Measurements from ENCODE around the gene PIF1.

PIF1 gene, protein sequence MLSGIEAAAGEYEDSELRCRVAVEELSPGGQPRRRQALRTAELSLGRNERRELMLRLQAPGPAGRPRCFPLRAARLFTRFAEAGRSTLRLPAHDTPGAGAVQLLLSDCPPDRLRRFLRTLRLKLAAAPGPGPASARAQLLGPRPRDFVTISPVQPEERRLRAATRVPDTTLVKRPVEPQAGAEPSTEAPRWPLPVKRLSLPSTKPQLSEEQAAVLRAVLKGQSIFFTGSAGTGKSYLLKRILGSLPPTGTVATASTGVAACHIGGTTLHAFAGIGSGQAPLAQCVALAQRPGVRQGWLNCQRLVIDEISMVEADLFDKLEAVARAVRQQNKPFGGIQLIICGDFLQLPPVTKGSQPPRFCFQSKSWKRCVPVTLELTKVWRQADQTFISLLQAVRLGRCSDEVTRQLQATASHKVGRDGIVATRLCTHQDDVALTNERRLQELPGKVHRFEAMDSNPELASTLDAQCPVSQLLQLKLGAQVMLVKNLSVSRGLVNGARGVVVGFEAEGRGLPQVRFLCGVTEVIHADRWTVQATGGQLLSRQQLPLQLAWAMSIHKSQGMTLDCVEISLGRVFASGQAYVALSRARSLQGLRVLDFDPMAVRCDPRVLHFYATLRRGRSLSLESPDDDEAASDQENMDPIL

DNA sequence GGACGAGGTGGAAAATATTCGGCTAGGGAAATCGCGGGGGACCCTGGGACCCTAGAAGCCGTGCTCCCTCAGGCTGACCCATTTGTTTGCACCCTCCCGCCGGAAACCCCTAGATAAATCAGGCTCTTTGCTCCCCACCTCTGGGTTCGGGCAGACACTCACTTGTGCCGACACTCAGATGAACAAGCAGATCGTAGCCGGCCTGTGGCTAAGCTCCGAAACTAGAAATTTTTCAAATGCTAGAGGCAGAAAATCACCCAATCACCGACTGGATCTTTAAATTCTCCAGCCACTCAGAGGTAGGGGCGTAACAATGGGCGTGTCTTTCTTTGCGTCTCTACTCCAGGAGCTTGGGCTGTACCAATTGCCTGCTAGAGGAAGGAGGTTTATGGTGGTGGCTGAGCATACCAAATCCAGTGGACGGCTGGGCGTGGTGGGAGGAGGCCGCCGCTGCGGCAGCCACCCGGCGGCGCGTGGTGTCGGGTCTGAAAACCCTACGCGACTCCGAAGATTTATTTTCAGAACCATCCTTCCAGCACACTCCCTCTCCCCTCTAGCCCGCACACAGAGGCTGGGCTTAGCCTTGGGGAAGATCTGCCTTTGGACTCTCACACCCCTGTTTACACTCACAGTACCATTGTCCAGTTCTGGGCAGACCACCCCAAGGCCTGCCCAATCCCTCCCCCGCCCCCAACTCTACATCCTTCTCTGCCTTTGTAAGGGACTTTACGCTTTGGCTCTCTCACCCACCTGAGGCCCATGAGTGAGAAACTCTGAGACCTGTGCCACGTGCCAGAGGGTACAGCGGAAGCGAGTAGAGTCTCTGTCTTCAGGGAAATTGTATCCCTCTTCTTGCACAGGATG, at the start of gene PIF1:
PIF1 (minus strand) TSS at position 217 of the 864 bp plus-strand sequence. CDS start 1,312 bp downstream, outside the sequence.
- H3K27ac ChIP-seq, result peak within 1 kb of the TSS; percentile 65
- TF ChIP-seq, protein P1, sequence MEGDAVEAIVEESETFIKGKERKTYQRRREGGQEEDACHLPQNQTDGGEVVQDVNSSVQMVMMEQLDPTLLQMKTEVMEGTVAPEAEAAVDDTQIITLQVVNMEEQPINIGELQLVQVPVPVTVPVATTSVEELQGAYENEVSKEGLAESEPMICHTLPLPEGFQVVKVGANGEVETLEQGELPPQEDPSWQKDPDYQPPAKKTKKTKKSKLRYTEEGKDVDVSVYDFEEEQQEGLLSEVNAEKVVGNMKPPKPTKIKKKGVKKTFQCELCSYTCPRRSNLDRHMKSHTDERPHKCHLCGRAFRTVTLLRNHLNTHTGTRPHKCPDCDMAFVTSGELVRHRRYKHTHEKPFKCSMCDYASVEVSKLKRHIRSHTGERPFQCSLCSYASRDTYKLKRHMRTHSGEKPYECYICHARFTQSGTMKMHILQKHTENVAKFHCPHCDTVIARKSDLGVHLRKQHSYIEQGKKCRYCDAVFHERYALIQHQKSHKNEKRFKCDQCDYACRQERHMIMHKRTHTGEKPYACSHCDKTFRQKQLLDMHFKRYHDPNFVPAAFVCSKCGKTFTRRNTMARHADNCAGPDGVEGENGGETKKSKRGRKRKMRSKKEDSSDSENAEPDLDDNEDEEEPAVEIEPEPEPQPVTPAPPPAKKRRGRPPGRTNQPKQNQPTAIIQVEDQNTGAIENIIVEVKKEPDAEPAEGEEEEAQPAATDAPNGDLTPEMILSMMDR (IDR thresholded peaks at IDR 0.05), result no peak
- TF ChIP-seq ZFX (IDR thresholded peaks at IDR 0.05; ENCODE audit: borderline replicate concordance), result no peak

DNA sequence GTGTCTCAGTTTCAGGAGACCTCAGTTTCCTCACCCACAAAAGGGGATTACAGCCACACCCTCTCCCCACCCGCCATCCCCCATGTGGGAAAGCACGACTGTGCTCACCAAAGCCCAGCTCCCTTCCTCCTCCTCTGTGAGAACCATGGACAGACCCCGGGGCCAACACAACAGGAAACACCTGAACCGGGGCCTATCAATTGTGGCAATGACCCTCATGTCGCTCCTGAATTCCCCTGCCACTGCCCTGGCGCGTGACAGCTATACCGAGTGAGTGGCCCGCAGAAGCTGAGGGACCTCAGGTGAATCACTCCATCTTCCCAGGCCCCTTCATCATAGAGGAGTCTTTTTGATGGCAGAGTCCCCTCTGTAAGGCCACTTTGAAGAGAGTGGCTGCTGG, 44.9 kb upstream of the PIF1 start:
- no peak overlapping the region for H3K27ac ChIP-seq
- TF ChIP-seq ZFX (IDR thresholded peaks at IDR 0.05; ENCODE audit: borderline replicate concordance), result no peak
- TF ChIP-seq, protein P1 (IDR thresholded peaks at IDR 0.05), result no peak

GRCh38 chr15:64869501-64869900, 44.1 kb upstream of the PIF1 start:
- H3K27ac ChIP-seq, result no peak overlapping the region
- TF ChIP-seq, protein P1 (IDR thresholded peaks at IDR 0.05), result no peak
- TF ChIP-seq ZFX (IDR thresholded peaks at IDR 0.05; ENCODE audit: borderline replicate concordance), result no peak

- H3K27ac ChIP-seq, result no peak overlapping the region
- TF ChIP-seq ZFX (IDR thresholded peaks at IDR 0.05; ENCODE audit: borderline replicate concordance), result no peak
- TF ChIP-seq, protein P1 (IDR thresholded peaks at IDR 0.05), result no peak
These were observed 40.6 kb upstream of the PIF1 start for GRCh38 chr15:64865998-64866520.

DNA sequence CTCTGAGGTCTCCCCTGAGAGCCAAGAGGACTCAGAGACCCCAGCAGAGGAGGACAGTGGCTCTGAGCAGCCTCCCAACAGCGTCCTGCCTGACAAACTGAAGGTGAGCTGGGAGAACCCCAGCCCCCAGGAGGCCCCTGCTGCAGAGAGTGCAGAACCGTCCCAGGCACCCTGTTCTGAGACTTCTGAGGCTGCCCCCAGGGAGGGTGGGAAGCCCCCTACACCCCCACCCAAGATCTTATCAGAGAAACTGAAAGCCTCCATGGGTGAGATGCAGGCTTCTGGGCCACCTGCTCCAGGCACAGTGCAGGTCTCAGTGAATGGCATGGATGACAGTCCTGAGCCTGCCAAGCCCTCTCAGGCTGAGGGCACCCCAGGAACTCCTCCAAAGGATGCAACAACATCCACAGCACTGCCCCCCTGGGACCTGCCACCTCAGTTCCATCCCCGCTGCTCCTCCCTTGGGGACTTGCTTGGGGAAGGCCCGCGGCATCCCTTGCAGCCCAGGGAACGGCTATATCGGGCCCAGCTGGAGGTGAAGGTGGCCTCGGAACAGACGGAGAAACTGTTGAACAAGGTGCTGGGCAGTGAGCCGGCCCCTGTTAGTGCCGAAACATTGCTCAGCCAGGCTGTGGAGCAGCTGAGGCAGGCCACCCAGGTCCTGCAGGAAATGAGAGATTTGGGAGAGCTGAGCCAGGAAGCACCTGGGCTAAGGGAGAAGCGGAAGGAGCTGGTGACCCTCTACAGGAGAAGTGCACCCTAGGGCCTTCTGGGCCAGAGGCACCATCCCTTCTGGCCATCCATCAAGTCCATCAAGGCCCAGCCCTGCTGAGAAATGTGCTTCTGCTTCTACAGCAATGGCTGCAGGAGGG, 39.9 kb upstream of the PIF1 start:
- H3K27ac ChIP-seq, result no peak overlapping the region
- TF ChIP-seq, protein P1 (IDR thresholded peaks at IDR 0.05), result no peak
- no peak for TF ChIP-seq ZFX (IDR thresholded peaks at IDR 0.05; ENCODE audit: borderline replicate concordance)

DNA sequence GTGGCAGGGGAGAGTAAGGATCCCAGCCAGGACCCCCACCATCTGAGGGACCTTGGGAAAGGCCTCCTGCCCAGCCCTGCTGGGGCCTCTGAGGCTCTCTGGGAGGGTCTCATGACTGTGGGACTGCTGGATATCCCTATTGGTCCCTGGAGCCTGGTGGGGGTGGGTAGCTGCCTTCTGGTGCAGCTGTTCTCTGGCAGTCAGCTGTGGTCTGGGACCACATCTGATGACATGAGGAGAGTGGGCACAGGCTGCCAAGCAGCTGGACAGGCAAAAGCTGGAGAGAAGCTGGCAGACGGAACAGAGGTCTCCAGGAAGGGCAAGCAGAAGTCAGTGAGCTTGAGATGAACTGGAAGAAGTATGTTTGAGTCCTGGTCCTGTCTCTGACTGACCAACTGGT, 38.6 kb upstream of the PIF1 start:
- no peak overlapping the region for H3K27ac ChIP-seq
- no peak for TF ChIP-seq ZFX (IDR thresholded peaks at IDR 0.05; ENCODE audit: borderline replicate concordance)
- TF ChIP-seq, protein P1 (IDR thresholded peaks at IDR 0.05), result no peak

Data from 22Rv1 (cell line).